WTC11 (cell line): ENCODE results near the gene PRKCQ. TPM values are rescaled to one million over a fixed set of nuclear protein-coding genes. Genes with fewer than 3 reads are reported as not detected.

Experiments
- ATAC-seq: fragments of 200-7000 bp; cut with Tn5 transposase; 2 replicates; pipeline ENCODE4 v1.10.0; 2021; ENCODE audit warnings: mild to moderate bottlenecking, moderate library complexity
- CTCF ChIA-PET: fragments of 300-600 bp; sonication (Branson Sonifier 250); formaldehyde crosslinking; loops from one replicate; lab custom pipeline; 2021; ENCODE audit warnings: antibody characterized with exemption; lab: Charles Lee
- POLR2A ChIA-PET: fragments of 350-600 bp; sonication (Branson Sonifier 250); formaldehyde crosslinking; loops from one replicate; lab custom pipeline; 2021; ENCODE audit warnings: antibody characterized with exemption; lab: Charles Lee
- DNase-seq: peaks from one replicate; pipeline ENCODE4 v3.0.0; 2021; ENCODE audit warnings: low spot score
- H3K27ac Mint-ChIP-seq: 2 replicates; pipeline ENCODE4 v1.8.0; 2021; ENCODE audit warnings: mixed read lengths
- H3K27me3 Mint-ChIP-seq: 2 replicates; pipeline ENCODE4 v1.8.0; 2021; ENCODE audit warnings: low read depth, mild to moderate bottlenecking, moderate library complexity, mixed read lengths
- H3K36me3 Mint-ChIP-seq: 2 replicates; pipeline ENCODE4 v1.8.0; 2021; ENCODE audit warnings: mixed read lengths
- H3K4me1 Mint-ChIP-seq: 2 replicates; pipeline ENCODE4 v1.8.0; 2022; ENCODE audit warnings: mixed read lengths
- H3K4me3 Mint-ChIP-seq: 2 replicates; pipeline ENCODE4 v1.8.0; 2021; ENCODE audit warnings: mild to moderate bottlenecking, moderate library complexity, mixed read lengths
- H3K9me3 Mint-ChIP-seq: 2 replicates; pipeline ENCODE4 v1.8.0; 2021; ENCODE audit warnings: mixed read lengths
- AFF4 ChIP-seq: sonication (generic); formaldehyde crosslinking; IDR thresholded peaks from 2 replicates; pipeline ENCODE4 v1.8.1; 2023; ENCODE audit warnings: mild to moderate bottlenecking, missing genetic modification reagents, borderline replicate concordance
- AR ChIP-seq: fragments of 250-450 bp; sonication (Bioruptor Pico); IDR thresholded peaks from 2 replicates; pipeline ENCODE4 v1.9.0; 2021; ENCODE audit warnings: mild to moderate bottlenecking
- FOXJ3 ChIP-seq: sonication (generic); formaldehyde crosslinking; IDR thresholded peaks from 2 replicates; pipeline ENCODE4 v1.9.0; 2021; ENCODE audit warnings: missing genetic modification reagents, mild to moderate bottlenecking, borderline replicate concordance
- FOXK1 ChIP-seq: sonication (generic); formaldehyde crosslinking; IDR thresholded peaks from 2 replicates; pipeline ENCODE4 v1.8.0; 2022; ENCODE audit warnings: mild to moderate bottlenecking, moderate library complexity, missing genetic modification reagents
- IRF1 ChIP-seq: sonication (generic); formaldehyde crosslinking; IDR thresholded peaks from 2 replicates; pipeline ENCODE4 v1.8.0; 2023; ENCODE audit warnings: missing genetic modification reagents
- PRDM15 ChIP-seq: sonication (generic); formaldehyde crosslinking; IDR thresholded peaks from 2 replicates; pipeline ENCODE4 v1.8.0; 2022; ENCODE audit warnings: missing genetic modification reagents
- SMAD3 ChIP-seq: sonication (generic); formaldehyde crosslinking; IDR thresholded peaks from 2 replicates; pipeline ENCODE4 v1.8.0; 2022; ENCODE audit warnings: missing genetic modification reagents, mild to moderate bottlenecking, borderline replicate concordance
- SP1 ChIP-seq: sonication (generic); formaldehyde crosslinking; conservative IDR thresholded peaks from 2 replicates; pipeline ENCODE4 v1.8.1; 2022; ENCODE audit warnings: missing genetic modification reagents
- TEAD4 ChIP-seq: sonication (generic); formaldehyde crosslinking; IDR thresholded peaks from 2 replicates; pipeline ENCODE4 v1.8.0; 2022; ENCODE audit warnings: mild to moderate bottlenecking, missing genetic modification reagents
- ZNF512 ChIP-seq: sonication (generic); formaldehyde crosslinking; IDR thresholded peaks from 2 replicates; pipeline ENCODE4 v1.8.1; 2022; ENCODE audit warnings: missing genetic modification reagents, borderline replicate concordance
- total RNA-seq: library from RNA; stranded (reverse); gene quantifications from 3 replicates; pipeline ENCODE4 v1.2.3, GENCODE V29; 2021

Gene PRKCQ
- total RNA-seq, 1 experiment from 2014 or later: 8.7 TPM

- TF ChIP-seq PRDM15 (CRISPR knock-in tag): no peak
- no peak for TF ChIP-seq SP1 (CRISPR knock-in tag)
- TF ChIP-seq IRF1 (CRISPR knock-in tag): no peak
- TF ChIP-seq, all 79 proteins: peak for 0
Observed at GRCh38 chr10:6482737-6483357, 97.2 kb downstream of the PRKCQ start (continued).

- Mint-ChIP-seq H3K4me3 (no peak overlapping the region), H3K36me3 (peaks cover 22% of the 10 kb centered on the region), H3K27ac (no peak overlapping the region), H3K9me3 (peaks cover 3% of the 10 kb centered on the region; the same call in 1 of the 2 replicates), H3K27me3 (no peaks in the 10 kb centered on the region), H3K4me1 (no peaks in the 10 kb centered on the region; the same call in 1 of the 2 replicates)
- peak; percentile 44; the same call in 1 of the 2 replicates for ATAC-seq
- POLR2A ChIA-PET: no interaction called here
- DNase-seq: no peak
- TF ChIP-seq FOXK1 (CRISPR knock-in tag): no peak
- TF ChIP-seq SMAD3 (CRISPR knock-in tag): no peak
- no peak for TF ChIP-seq TEAD4
- TF ChIP-seq AFF4: no peak
- no peak for TF ChIP-seq AR (CRISPR knock-in tag)
- no peak for TF ChIP-seq FOXJ3
- no peak for TF ChIP-seq ZNF512 (CRISPR knock-in tag)
- CTCF ChIA-PET: no interaction called here
Observed at GRCh38 chr10:6478722-6479121, 101.4 kb downstream of the PRKCQ start.
